Neural cell (in vitro differentiated cells): ENCODE data around the gene PDZRN3. TPM values are rescaled to one million over a fixed set of nuclear protein-coding genes. Genes with fewer than 3 reads are reported as not detected.

ENCODE experiments used
- H2AFZ ChIP-seq: fragments of 200-600, 300-800 bp; sonication (generic), shearing (Covaris generic); 2 replicates; pipeline ENCODE4 v1.6.0; 2014; ENCODE audit warnings: low read depth, mild to moderate bottlenecking, antibody characterized with exemption, low read length, moderate library complexity
- H3F3A ChIP-seq: fragments of 200-600 bp; shearing (Covaris generic); 2 replicates; pipeline ENCODE4 v1.6.1; 2016; ENCODE audit warnings: mild to moderate bottlenecking, moderate library complexity, mixed read lengths, antibody characterized with exemption, low read length; ENCODE audit not compliant: insufficient read depth, poor library complexity, severe bottlenecking
- H3K27ac ChIP-seq: fragments of 200-600, 300-800 bp; sonication (generic), shearing (Covaris generic); 2 replicates; pipeline ENCODE4 v1.5.1; 2014; ENCODE audit warnings: mild to moderate bottlenecking, low read length, moderate library complexity
- H3K27me3 ChIP-seq: fragments of 300-800, 200-600 bp; sonication (generic), shearing (Covaris generic); 2 replicates; pipeline ENCODE4 v1.6.0; 2014; ENCODE audit warnings: mild to moderate bottlenecking, low read depth, low read length, moderate library complexity; ENCODE audit not compliant: insufficient read depth
- H3K36me3 ChIP-seq: fragments of 300-800, 200-600 bp; sonication (generic), shearing (Covaris generic); 2 replicates; pipeline ENCODE4 v1.5.1; 2014; ENCODE audit warnings: mild to moderate bottlenecking, antibody characterized with exemption, low read length, moderate library complexity; ENCODE audit not compliant: insufficient read depth
- H3K4me2 ChIP-seq: fragments of 300-800, 200-600 bp; sonication (generic), shearing (Covaris generic); 2 replicates; pipeline ENCODE4 v1.6.0; 2014; ENCODE audit warnings: mild to moderate bottlenecking, low read length
- H3K4me3 ChIP-seq: fragments of 300-800, 200-600 bp; sonication (generic), shearing (Covaris generic); 2 replicates; pipeline ENCODE4 v1.5.1; 2014; ENCODE audit warnings: mild to moderate bottlenecking, low read length, moderate library complexity
- H3K79me2 ChIP-seq: fragments of 200-600 bp; shearing (Covaris generic); replicated peaks from 2 replicates; pipeline ENCODE4 v1.6.0; 2014; ENCODE audit warnings: mild to moderate bottlenecking, low read length, moderate library complexity; ENCODE audit not compliant: insufficient read depth
- H3K9ac ChIP-seq: fragments of 300-800, 200-600 bp; sonication (generic), shearing (Covaris generic); 2 replicates; pipeline ENCODE4 v1.6.1; 2016; ENCODE audit warnings: mild to moderate bottlenecking, low read length, mixed read lengths
- H3K9me2 ChIP-seq: fragments of 200-600 bp; shearing (Covaris generic); 2 replicates; pipeline ENCODE4 v1.6.1; 2016; ENCODE audit warnings: mild to moderate bottlenecking, low read length, mixed read lengths; ENCODE audit not compliant: insufficient read depth
- H3K9me3 ChIP-seq: fragments of 200-600, 300-800 bp; sonication (generic), shearing (Covaris generic); 2 replicates; pipeline ENCODE4 v1.6.1; 2016; ENCODE audit warnings: mild to moderate bottlenecking, mixed run types, low read length, moderate library complexity, mixed read lengths
- H4K20me1 ChIP-seq: fragments of 200-600 bp; shearing (Covaris generic); 2 replicates; pipeline ENCODE4 v1.6.1; 2016; ENCODE audit warnings: mild to moderate bottlenecking, mixed run types; ENCODE audit not compliant: insufficient read depth
- CTCF ChIP-seq: fragments of 450-650 bp; IDR thresholded peaks from 2 replicates; pipeline ENCODE4 v1.5.1; 2014; ENCODE audit warnings: antibody characterized with exemption, mild to moderate bottlenecking, moderate library complexity; ENCODE audit not compliant: poor library complexity, severe bottlenecking
- EP300 ChIP-seq: fragments of 450-650 bp; conservative IDR thresholded peaks from 2 replicates; pipeline ENCODE4 v1.6.1; 2014; ENCODE audit warnings: antibody characterized with exemption, mild to moderate bottlenecking, moderate library complexity; ENCODE audit not compliant: poor library complexity, severe bottlenecking
- EZH2 ChIP-seq: fragments of 200-600, 300-800 bp; shearing (Covaris generic), sonication (generic); IDR thresholded peaks from 2 replicates; pipeline ENCODE4 v1.6.1; 2014; ENCODE audit warnings: antibody characterized with exemption, low read length, borderline replicate concordance, mild to moderate bottlenecking; ENCODE audit not compliant: insufficient read depth, poor library complexity, severe bottlenecking
- MXI1 ChIP-seq: fragments of 450-650 bp; conservative IDR thresholded peaks from 2 replicates; pipeline ENCODE4 v1.6.1; 2014; ENCODE audit warnings: antibody characterized with exemption, mild to moderate bottlenecking; ENCODE audit not compliant: poor library complexity, severe bottlenecking
- POLR2AphosphoS5 ChIP-seq: IDR thresholded peaks from 2 replicates; pipeline ENCODE4 v1.6.1; 2012
- RAD21 ChIP-seq: fragments of 450-650 bp; conservative IDR thresholded peaks from 2 replicates; pipeline ENCODE4 v1.6.1; 2014; ENCODE audit warnings: antibody characterized with exemption, mild to moderate bottlenecking, moderate library complexity
- REST ChIP-seq: IDR thresholded peaks from 2 replicates; pipeline ENCODE4 v1.6.1; 2012; ENCODE audit warnings: borderline replicate concordance
- SMC3 ChIP-seq: fragments of 450-650 bp; conservative IDR thresholded peaks from 2 replicates; pipeline ENCODE4 v1.6.1; 2014; ENCODE audit warnings: antibody characterized with exemption, mild to moderate bottlenecking, moderate library complexity; ENCODE audit not compliant: poor library complexity
- TAF1 ChIP-seq: IDR thresholded peaks from 2 replicates; pipeline ENCODE4 v1.6.1; 2012; ENCODE audit warnings: low read depth
- polyA plus RNA-seq: library from polyadenylated mRNA; depleted of rRNA; stranded (reverse); fragments of >200 nt; gene quantifications from 2 replicates; pipeline ENCODE4 v1.2.3, GENCODE V29; 2014

Gene PDZRN3
- polyA plus RNA-seq, 1 donor from 2014 or later = 1.1 TPM

- no peak overlapping the region for H3K4me2 ChIP-seq
- no peak overlapping the region for H3K9ac ChIP-seq
- H4K20me1 ChIP-seq = no peaks in the 10 kb centered on the region
- no peaks in the 10 kb centered on the region for H3K9me3 ChIP-seq
- H3K27me3 ChIP-seq = no peaks in the 10 kb centered on the region
- H3K9me2 ChIP-seq = no peaks in the 10 kb centered on the region
- H3K27ac ChIP-seq = peak overlapping the region; percentile 42
- no peak overlapping the region for H3K4me3 ChIP-seq
- no peak for TF ChIP-seq RAD21
- no peak for TF ChIP-seq SMC3
- TF ChIP-seq TAF1 = no peak
- TF ChIP-seq EP300 = no peak
- TF ChIP-seq EZH2 = no peak
- no peak for TF ChIP-seq POLR2AphosphoS5
- no peaks in the 10 kb centered on the region for H3K79me2 ChIP-seq
- no peak overlapping the region for H2AFZ ChIP-seq
- no peaks in the 10 kb centered on the region for H3K36me3 ChIP-seq
- no peaks in the 10 kb centered on the region for H3F3A ChIP-seq
These were observed 15.1 kb downstream of the PDZRN3 start for GRCh38 chr3:73609655-73610054.

GRCh38 chr3:73609315-73609641 lies 15.5 kb downstream of the PDZRN3 start:
- Histone ChIP-seq H3K9ac (peak overlapping the region; percentile 18), H3K9me3 (no peaks in the 10 kb centered on the region), H3K9me2 (no peaks in the 10 kb centered on the region), H4K20me1 (no peaks in the 10 kb centered on the region), H3K27me3 (no peaks in the 10 kb centered on the region), H3K27ac (peak overlapping the region; percentile 41), H3K4me2 (peak overlapping the region; percentile 20), H3F3A (no peaks in the 10 kb centered on the region), H2AFZ (no peak overlapping the region), H3K79me2 (no peaks in the 10 kb centered on the region), H3K36me3 (no peaks in the 10 kb centered on the region), H3K4me3 (peak overlapping the region; percentile 49)
- no peak for TF ChIP-seq MXI1
- peak; percentile 94 for TF ChIP-seq EP300
- no peak for TF ChIP-seq SMC3
- peak; percentile 60 for TF ChIP-seq POLR2AphosphoS5
- no peak for TF ChIP-seq CTCF

- no peaks in the 10 kb centered on the region for H3K36me3 ChIP-seq
- H4K20me1 ChIP-seq = no peaks in the 10 kb centered on the region
- no peak overlapping the region for H2AFZ ChIP-seq
- H3K4me2 ChIP-seq = peak overlapping the region; percentile 20
- peak overlapping the region; percentile 41 for H3K27ac ChIP-seq
- H3F3A ChIP-seq = no peaks in the 10 kb centered on the region
- peak overlapping the region; percentile 18 for H3K9ac ChIP-seq
- TF ChIP-seq EP300 (no peak), MXI1 (no peak), POLR2AphosphoS5 (no peak), TAF1 (no peak), RAD21 (no peak), SMC3 (no peak), REST (no peak), CTCF (no peak)
- no peaks in the 10 kb centered on the region for H3K27me3 ChIP-seq
- no peaks in the 10 kb centered on the region for H3K9me3 ChIP-seq
- H3K9me2 ChIP-seq = no peaks in the 10 kb centered on the region
- H3K4me3 ChIP-seq = peak overlapping the region; percentile 49
- no peaks in the 10 kb centered on the region for H3K79me2 ChIP-seq
These were observed 16.1 kb downstream of the PDZRN3 start for GRCh38 chr3:73608456-73609314.
